HEK293 (cell line): ENCODE data around the gene ARHGAP33.

Experiments
- CTCF ChIP-seq: fragments of 450-650 bp; formaldehyde crosslinking; IDR thresholded peaks from 2 replicates; pipeline ENCODE4 v1.5.1; 2016; ENCODE audit warnings: missing biosample characterization, missing genetic modification characterization
- PATZ1 ChIP-seq: fragments of 450-650 bp; formaldehyde crosslinking; IDR thresholded peaks from 2 replicates; pipeline ENCODE4 v1.5.1; 2016; ENCODE audit warnings: missing biosample characterization, missing genetic modification characterization
- ZBTB1 ChIP-seq: fragments of 450-650 bp; formaldehyde crosslinking; IDR thresholded peaks from 2 replicates; pipeline ENCODE4 v1.5.1; 2016; ENCODE audit warnings: missing biosample characterization, missing genetic modification characterization
- ZBTB11 ChIP-seq: fragments of 450-650 bp; formaldehyde crosslinking; conservative IDR thresholded peaks from 2 replicates; pipeline ENCODE4 v1.5.1; 2016; ENCODE audit warnings: low read depth, missing biosample characterization, missing genetic modification characterization
- ZBTB7A ChIP-seq: fragments of 450-650 bp; formaldehyde crosslinking; IDR thresholded peaks from 2 replicates; pipeline ENCODE4 v1.5.1; 2016; ENCODE audit warnings: low read depth, missing biosample characterization, missing genetic modification characterization
- ZNF274 ChIP-seq, 2 experiments: fragments of 200-500 bp in 1 of 2; fragments of 450-650 bp in 1 of 2; sonication (Bioruptor generic) in 1 of 2; formaldehyde crosslinking in 1 of 2; IDR thresholded peaks; 2 replicates each; pipeline versions ENCODE4 v1.5.1 to v1.6.1; 2014 to 2016; ENCODE audit warnings: borderline replicate concordance in 1 of 2, inconsistent platforms in 1 of 2, low read length in 1 of 2, missing biosample characterization in 1 of 2, missing genetic modification characterization in 1 of 2
- ZNF350 ChIP-seq: fragments of 450-650 bp; formaldehyde crosslinking; IDR thresholded peaks from 2 replicates; pipeline ENCODE4 v1.5.0; 2017; ENCODE audit warnings: missing biosample characterization, mild to moderate bottlenecking, missing genetic modification characterization
- ZNF530 ChIP-seq: fragments of 450-650 bp; formaldehyde crosslinking; IDR thresholded peaks from 2 replicates; pipeline ENCODE4 v1.5.1; 2016; ENCODE audit warnings: low read depth, missing biosample characterization, missing genetic modification characterization
- ZNF558 ChIP-seq: fragments of 450-650 bp; formaldehyde crosslinking; IDR thresholded peaks from 2 replicates; pipeline ENCODE4 v1.5.1; 2016; ENCODE audit warnings: missing biosample characterization, missing genetic modification characterization
- ZNF76 ChIP-seq: fragments of 450-650 bp; formaldehyde crosslinking; IDR thresholded peaks from 2 replicates; pipeline ENCODE4; 2016; ENCODE audit warnings: low read depth, missing biosample characterization, missing genetic modification characterization, borderline replicate concordance

- TF ChIP-seq CTCF = no peak
- no peak for TF ChIP-seq ZBTB11 (tag by site-specific recombination)
- no peak for TF ChIP-seq PATZ1 (tag by site-specific recombination)
- no peak for TF ChIP-seq ZNF558 (tag by site-specific recombination)
- no peak for TF ChIP-seq ZBTB1
- TF ChIP-seq ZNF350 (tag by site-specific recombination) = no peak
- TF ChIP-seq ZNF76 (tag by site-specific recombination) = no peak
- no peak for TF ChIP-seq ZNF530 (tag by site-specific recombination)
- no peak for TF ChIP-seq ZNF274 (IDR thresholded peaks at IDR 0.05; ENCODE audit: low read length)
- TF ChIP-seq ZNF274 (tag by site-specific recombination; IDR thresholded peaks at IDR 0.05; ENCODE audit: borderline replicate concordance) = no peak
- no peak for TF ChIP-seq ZBTB7A (tag by site-specific recombination)
Measured at GRCh38 chr19:35789978-35790944, 14.9 kb downstream of the ARHGAP33 start.
